ENCODE data around the gene MYH9.

MYH9 gene

DNA sequence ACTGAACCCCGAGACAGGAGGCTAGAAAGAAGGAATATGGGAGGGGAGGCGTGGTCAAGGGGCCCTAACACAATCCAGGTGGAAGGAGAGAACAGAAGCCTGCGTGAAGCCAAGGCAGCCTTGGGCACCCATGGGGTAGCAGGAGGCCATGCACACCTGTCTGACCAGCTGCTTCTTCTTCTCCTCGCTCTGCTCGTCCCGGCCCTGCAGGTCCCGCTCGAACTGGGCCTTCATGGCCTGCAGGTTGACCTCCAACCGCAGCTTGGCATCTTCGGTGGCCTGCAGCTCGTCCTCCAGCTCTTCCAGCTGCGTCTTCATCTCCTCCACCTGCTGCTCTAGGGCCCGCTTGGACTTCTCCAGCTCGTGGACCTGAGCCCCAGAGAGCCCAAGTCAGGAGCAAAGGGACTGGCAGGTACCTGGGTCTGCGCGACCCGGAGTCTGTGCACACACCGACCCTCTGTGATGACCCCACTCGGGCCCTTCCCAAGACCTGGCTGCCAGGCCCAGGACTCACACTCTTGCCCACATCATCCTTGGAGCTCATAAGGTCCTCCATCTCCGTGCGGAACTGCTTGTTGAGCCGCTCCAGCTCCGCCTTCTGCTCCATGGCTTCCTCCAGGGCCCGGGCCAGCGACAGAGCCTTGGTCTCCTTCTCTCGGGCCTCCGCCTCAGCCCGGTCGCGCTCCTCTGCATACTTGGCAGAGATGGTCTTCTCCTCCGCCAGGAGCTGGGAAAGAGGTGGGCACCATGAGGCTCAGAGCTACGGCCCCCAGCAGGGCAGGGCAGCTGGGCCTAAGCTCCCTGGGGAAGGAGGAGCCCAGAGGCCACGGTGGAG, 99.0 kb downstream of the MYH9 start:
- Histone ChIP-seq H3K27me3 (ENCODE audit: insufficient read depth, poor library complexity, severe bottlenecking) (no peaks in the 10 kb centered on the region), H3K27ac (ENCODE audit: poor library complexity, severe bottlenecking) (no peak overlapping the region), H3K36me3 (ENCODE audit: low read depth) (peaks cover 86% of the 10 kb centered on the region), H3K9me3 (ENCODE audit: severe bottlenecking) (no peaks in the 10 kb centered on the region), H3K4me3 (ENCODE audit: severe bottlenecking) (no peak overlapping the region), H3K4me1 (ENCODE audit: insufficient read depth, poor library complexity, severe bottlenecking) (no peaks in the 10 kb centered on the region)
- no peak for ATAC-seq (ENCODE audit: low read depth)
- TF ChIP-seq, protein P1, sequence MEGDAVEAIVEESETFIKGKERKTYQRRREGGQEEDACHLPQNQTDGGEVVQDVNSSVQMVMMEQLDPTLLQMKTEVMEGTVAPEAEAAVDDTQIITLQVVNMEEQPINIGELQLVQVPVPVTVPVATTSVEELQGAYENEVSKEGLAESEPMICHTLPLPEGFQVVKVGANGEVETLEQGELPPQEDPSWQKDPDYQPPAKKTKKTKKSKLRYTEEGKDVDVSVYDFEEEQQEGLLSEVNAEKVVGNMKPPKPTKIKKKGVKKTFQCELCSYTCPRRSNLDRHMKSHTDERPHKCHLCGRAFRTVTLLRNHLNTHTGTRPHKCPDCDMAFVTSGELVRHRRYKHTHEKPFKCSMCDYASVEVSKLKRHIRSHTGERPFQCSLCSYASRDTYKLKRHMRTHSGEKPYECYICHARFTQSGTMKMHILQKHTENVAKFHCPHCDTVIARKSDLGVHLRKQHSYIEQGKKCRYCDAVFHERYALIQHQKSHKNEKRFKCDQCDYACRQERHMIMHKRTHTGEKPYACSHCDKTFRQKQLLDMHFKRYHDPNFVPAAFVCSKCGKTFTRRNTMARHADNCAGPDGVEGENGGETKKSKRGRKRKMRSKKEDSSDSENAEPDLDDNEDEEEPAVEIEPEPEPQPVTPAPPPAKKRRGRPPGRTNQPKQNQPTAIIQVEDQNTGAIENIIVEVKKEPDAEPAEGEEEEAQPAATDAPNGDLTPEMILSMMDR (IDR thresholded peaks at IDR 0.05; ENCODE audit: poor library complexity, severe bottlenecking) = no peak
- DNase-seq (ENCODE audit: low spot score) = no peak

DNA sequence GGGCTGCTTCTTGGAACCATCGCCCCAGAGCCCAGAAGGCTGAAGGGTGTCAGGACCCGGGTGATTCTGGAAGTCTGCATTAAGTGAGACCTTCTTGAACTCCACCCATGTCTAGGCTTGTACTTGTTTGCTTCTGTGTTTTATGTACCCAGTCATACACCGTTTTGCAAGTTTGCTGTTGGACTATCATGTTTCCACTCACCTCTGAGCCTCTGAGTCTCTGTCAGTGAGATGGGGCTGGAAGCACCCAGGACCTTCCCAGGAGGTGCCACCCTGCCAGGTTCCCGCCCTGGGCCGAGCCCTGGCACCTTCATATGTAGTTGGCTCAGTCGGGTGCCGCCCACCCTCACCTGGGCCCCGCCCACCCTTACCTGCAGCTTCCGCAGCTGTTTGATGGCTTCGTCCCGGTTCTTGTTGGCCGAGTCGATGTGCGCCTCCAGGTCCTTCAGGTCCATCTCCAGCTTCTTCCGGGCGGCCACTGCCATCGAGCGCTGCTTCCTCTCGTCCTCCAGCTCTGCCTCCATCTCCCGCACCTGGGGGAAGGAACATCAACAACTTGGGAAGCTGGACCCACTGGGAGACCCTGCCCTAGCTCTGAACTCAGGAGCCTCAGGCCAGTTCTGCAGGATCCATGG, 99.8 kb downstream of the MYH9 start:
- ATAC-seq (ENCODE audit: low read depth) (peak; percentile 20; the same call in 2 of the 3 replicates), DNase-seq (ENCODE audit: low spot score) (no peak)
- no peaks in the 10 kb centered on the region for H3K27me3 ChIP-seq (ENCODE audit: insufficient read depth, poor library complexity, severe bottlenecking)
- TF ChIP-seq, protein P1 (IDR thresholded peaks at IDR 0.05; ENCODE audit: poor library complexity, severe bottlenecking) = no peak
- H3K27ac ChIP-seq (ENCODE audit: poor library complexity, severe bottlenecking) = no peak overlapping the region
- H3K4me3 ChIP-seq (ENCODE audit: severe bottlenecking) = no peak overlapping the region
- H3K4me1 ChIP-seq (ENCODE audit: insufficient read depth, poor library complexity, severe bottlenecking) = no peaks in the 10 kb centered on the region
- peaks cover 86% of the 10 kb centered on the region for H3K36me3 ChIP-seq (ENCODE audit: low read depth)
- no peaks in the 10 kb centered on the region for H3K9me3 ChIP-seq (ENCODE audit: severe bottlenecking)

DNA sequence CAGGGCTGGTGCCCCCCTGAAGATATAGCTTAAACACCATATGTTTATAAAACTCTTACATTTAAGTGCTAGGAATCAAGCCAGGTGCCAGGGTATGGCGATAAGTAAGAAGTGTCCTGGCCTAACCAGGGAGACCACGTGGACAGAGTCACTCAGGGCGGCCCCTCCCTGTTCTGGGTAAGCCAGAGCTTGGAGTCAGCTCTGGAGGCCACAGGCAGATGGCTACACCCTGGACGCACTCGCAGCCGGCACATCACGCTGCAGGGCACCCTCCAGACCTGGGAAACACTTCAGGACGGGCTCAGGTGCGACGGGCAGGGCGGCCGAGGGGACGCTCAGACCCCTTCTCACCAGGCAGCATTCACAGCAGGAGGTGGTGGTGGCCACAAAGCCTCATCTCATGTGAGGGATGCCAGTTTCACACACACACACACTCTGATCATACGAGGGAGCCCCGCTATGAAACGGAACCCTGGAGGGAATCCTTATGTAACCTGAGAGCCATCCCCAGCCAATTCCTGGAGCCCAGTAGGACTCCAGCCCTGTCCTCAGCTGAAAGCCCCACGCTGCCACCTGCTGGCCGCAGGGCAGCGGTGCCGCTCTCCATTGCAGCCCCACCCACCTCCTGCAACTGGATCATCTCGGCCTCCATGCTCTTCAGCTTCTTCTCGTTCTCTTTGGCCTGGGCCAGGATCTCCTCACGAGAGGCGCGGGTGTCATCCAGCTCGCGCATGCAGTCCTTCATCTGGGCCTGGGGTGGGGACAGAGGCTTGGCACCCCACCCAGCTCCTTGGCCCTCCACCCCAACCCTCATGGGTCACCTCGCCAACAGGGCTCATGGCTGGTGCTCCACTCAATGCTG, 101.4 kb downstream of the MYH9 start:
- TF ChIP-seq, protein P1 (IDR thresholded peaks at IDR 0.05; ENCODE audit: poor library complexity, severe bottlenecking) = peak; percentile 79
- peak; percentile 59 for ATAC-seq (ENCODE audit: low read depth)
- H3K27ac ChIP-seq (ENCODE audit: poor library complexity, severe bottlenecking) = no peak overlapping the region
- H3K9me3 ChIP-seq (ENCODE audit: severe bottlenecking) = no peaks in the 10 kb centered on the region
- H3K4me3 ChIP-seq (ENCODE audit: severe bottlenecking) = no peak overlapping the region
- peaks cover 88% of the 10 kb centered on the region for H3K36me3 ChIP-seq (ENCODE audit: low read depth)
- no peaks in the 10 kb centered on the region for H3K4me1 ChIP-seq (ENCODE audit: insufficient read depth, poor library complexity, severe bottlenecking)
- no peak for DNase-seq (ENCODE audit: low spot score)
- H3K27me3 ChIP-seq (ENCODE audit: insufficient read depth, poor library complexity, severe bottlenecking) = no peaks in the 10 kb centered on the region

DNA sequence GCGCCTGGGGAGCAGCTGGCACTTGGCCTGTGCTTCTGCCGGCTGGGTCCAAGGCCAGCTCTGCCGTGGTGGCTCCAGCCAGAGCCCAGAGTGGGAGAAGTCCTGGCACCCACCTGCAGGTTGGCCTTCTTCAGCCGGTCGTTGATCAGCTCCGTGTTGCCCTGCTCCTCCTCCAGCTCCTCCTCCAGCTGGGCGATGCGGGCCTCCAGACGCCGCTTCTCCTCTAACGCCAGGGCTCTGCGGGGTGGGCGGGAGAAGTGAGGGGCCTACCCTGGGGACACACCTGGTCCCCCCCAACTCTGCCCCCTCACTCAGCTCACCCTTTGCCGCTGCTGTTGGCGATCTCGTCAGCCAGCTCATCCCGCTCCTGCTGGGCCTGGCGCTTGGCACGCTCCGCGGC, 102.2 kb downstream of the MYH9 start:
- Histone ChIP-seq H3K4me3 (ENCODE audit: severe bottlenecking) (no peak overlapping the region), H3K9me3 (ENCODE audit: severe bottlenecking) (no peaks in the 10 kb centered on the region), H3K36me3 (ENCODE audit: low read depth) (peaks cover 96% of the 10 kb centered on the region), H3K4me1 (ENCODE audit: insufficient read depth, poor library complexity, severe bottlenecking) (no peaks in the 10 kb centered on the region), H3K27me3 (ENCODE audit: insufficient read depth, poor library complexity, severe bottlenecking) (no peaks in the 10 kb centered on the region), H3K27ac (ENCODE audit: poor library complexity, severe bottlenecking) (no peak overlapping the region)
- ATAC-seq (ENCODE audit: low read depth) = no peak
- DNase-seq (ENCODE audit: low spot score) = no peak
- TF ChIP-seq, protein P1 (IDR thresholded peaks at IDR 0.05; ENCODE audit: poor library complexity, severe bottlenecking) = no peak
